ENCODE measurements around the gene KCNT2.

DNA sequence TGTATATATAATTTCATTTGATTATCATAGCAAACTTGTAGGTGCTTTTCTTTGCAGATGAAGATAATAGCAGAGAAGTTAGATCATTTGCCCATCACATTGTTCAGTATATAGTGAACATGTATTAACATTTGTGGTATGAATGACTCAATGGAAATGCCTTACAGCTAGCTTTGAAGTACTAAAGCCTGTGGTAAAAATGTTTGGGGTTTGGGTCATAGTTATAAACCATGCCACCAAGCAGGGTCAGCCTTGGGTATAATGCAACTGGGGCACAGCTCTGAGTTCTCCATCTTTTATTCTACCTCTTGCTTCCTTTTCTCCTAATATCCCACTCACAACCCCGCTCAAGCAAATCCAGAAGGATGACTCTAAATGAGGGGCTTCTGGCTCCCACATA is 141.6 kb downstream of the KCNT2 start:
- TF ChIP-seq YY1 (IDR thresholded peaks at IDR 0.05; ENCODE audit: insufficient read depth, insufficient read length) (no peak), ZNF274 (IDR thresholded peaks at IDR 0.05; ENCODE audit: low read depth, low read length) (no peak), SUZ12 (IDR thresholded peaks at IDR 0.05; ENCODE audit: extremely low read depth, insufficient read depth, insufficient read length) (no peak)

All from NT2/D1 (cell line).